ENCODE measurements around the gene PKIG.

The PKIG gene

DNA sequence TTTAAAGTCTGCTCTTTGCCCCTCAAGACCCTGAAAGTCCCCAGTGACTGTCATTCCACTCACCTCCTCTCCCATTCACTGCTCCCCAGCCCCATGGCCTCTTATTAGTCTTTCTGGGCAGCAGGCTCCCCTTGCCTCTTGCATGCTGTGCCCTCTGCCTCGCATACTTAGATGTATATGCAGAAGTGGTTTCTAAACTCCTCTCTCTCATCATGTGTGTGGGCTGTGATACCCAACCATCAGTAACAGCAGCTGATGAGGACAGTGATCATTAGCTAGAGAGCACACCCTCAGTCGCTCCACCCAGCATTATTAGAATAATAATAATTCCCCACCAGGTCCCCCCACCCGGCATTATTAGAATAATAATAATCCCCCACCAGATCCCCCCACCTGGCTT is 14.5 kb downstream of the PKIG start:
- no peak for DNase-seq (ENCODE audit: low spot score)

DNA sequence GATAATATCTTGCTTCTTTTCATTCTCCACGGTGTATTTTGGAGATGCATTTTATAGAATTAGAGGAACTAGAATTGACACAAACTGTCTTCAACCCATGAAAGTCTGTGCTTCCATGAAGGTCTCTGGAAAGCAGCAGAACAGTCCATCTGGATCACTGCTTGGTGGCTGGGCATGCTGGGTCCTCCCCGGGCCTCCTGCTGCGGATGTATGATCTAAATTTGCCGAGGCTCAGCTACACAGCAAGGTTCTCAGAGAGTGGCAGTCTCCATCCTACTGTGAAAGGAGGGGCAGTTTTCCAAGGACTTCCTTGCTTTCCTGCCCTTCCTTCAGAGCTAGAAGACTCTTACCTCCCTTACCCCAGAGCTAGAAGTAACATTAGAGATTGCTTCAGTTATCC is 15.1 kb downstream of the PKIG start:
- no peak for DNase-seq (ENCODE audit: low spot score)

DNA sequence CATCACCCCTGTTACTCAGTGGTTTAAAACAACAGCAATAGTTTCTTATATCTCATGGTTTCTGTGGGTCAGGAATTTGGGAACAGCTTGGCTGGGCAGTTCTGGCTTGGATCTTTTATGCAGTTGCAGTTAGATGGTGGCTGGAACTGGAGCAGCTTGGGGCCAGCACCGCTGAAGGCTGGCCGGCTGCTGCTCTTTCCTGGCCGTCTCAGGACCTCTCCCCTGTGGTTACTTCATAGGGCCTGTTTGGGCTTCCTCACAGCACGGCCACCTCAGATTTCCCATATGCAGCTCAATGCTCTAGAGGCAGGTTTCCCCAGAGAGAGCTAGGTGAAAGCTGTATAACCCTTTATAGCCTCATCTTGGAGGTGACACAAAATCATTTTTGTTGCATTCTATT is 15.6 kb downstream of the PKIG start:
- DNase-seq (ENCODE audit: low spot score) = no peak

DNA sequence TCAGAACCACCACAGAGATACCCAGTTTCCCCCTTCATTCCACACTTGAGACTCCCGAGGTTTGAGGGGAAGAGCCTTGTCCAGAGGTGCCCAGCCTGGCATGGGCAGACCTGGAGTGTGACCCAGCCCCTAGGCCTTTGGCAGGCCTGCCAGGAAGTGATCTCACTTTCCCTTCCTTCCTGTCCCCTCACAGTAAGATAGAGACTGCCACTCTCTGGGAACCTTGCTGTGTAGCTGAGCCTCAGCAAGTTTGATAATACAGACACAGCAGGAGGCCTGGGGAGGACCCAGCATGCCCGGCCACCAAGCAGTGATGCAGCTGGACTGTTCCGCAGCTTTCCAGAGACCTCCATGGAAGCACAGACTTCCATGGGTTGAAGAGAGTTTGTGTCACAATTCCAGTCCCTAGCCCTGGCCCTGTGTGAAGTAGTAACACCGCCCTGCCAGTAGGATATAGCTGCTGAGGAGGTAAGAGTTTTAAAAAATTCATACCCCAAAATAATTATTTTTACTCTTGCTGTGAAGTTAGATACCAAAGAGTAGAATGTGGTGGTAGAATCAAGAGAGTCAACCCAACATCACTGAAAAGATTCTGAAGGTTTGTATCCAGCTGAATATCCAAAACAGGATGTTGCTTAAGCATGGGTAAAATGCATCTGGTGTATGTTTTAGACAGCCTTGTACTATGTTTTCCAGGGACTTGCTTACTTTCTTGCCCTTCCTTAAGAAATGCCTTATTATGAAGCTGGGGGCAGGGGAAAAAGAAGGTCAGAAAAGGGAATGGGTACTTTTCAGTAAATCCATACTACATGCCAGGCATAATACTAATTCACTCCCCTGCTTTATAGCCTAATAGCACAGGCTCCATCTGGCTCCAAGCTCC is 16.3 kb downstream of the PKIG start:
- DNase-seq (ENCODE audit: low spot score) = no peak

- DNase-seq (ENCODE audit: low spot score) = no peak
Measured at GRCh38 chr20:44599715-44600114, 17.3 kb downstream of the PKIG start.

GRCh38 chr20:44600301-44600700 is 17.9 kb downstream of the PKIG start:
- no peak for DNase-seq (ENCODE audit: low spot score)

DNA sequence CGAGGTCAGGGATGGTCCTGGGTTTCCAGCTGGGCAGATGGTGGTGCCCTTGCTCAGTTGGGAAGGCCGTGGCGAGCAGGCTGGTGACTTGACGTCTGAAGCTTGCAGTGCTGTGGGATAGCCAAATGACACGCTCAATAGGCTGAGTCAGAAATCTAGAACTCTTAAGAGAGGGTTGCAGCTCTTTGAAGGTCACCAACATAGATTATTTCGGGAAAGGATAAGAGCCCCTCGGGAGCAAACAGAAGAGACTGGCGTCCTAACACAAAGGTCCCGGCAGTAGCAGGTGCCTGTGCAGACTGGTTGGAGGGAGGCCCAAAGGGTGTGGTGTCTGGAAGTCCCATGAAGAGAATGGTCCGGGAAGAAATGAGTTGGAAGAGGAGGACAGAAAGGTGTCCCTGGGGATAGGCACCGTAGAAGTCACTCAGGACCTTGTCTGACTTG is 18.4 kb downstream of the PKIG start:
- no peak for DNase-seq (ENCODE audit: low spot score)

DNA sequence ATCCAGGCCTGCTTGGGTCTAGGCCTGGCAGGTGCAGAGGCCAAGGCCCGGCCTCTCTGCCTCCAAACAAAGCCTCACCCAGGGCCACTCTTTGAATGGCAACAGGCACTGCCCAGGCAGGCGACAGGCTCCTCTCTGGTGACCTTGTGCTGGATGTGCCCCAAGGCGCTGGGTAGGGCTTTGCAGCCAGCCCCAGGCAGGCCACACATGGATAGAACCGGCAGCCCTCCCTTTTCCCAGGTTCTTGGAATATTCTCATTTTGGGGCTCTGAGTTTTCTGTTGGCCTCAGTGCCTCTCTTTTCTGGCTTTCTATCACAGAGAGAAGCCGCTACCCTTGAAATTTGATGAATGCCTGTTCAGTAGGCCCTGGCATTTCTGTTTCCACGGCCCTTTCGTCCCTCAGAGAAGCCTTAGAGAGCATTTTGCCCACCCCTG is 18.9 kb downstream of the PKIG start:
- no peak for DNase-seq (ENCODE audit: low spot score)

GRCh38 chr20:44601801-44602204 is 19.4 kb downstream of the PKIG start:
- no peak for DNase-seq (ENCODE audit: low spot score)

DNA sequence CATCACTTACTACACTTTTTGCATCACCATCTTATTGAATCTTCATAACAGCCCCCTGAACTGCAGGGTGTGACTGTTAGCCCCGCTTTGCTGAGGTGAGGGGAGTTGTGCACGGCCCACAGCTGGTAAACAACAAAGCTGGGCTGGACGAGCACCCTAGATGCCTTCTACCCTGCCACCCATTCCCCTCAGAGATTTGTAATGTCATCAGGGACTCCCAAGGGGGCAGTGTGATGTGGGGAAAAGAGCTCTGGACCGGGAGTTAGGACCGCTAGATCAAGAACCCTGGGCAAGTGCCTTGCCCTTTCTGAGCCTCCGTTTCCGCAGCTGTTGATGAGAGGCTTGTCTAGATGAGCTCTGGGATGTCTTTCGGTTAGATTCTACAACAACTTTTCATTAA is 20.9 kb downstream of the PKIG start:
- DNase-seq (ENCODE audit: low spot score) = no peak

- DNase-seq (ENCODE audit: low spot score) = no peak
Measured at GRCh38 chr20:44606725-44607441, 24.5 kb downstream of the PKIG start.

- no peak for DNase-seq (ENCODE audit: low spot score)
Measured at GRCh38 chr20:44609006-44609515, 26.7 kb downstream of the PKIG start.

- DNase-seq (ENCODE audit: low spot score) = peak; percentile 92
Measured at GRCh38 chr20:44609516-44610312, 27.3 kb downstream of the PKIG start.

DNA sequence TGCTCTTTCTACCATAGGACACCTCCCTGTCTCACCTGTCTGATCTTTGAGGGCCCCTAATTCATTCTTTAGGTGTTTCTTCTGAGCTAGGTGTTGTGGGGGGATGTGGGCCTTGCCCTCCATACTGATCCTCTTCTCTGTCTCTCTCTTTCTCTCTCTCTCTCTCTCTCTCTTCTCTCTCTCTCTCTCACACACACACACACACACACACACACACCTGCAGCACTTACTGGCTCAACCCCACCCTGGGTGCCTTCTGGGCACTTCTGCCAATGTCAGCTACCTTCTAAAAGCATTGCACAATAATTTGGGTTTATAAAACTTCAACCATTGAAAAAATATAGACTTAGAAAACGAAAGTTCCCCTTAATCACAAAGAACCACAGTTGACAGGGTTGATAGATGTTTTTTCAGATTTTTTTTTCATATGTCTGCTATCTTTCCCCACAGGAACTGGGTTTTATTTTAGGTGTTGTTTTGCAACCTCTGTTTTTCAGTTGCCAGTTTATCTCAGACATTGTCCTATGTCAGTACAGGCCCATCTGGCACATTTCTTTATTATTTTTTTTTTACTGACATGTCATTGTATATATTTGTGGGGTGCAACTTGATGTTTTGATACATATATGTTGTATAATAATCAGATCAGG is 28.1 kb downstream of the PKIG start:
- DNase-seq (ENCODE audit: low spot score) = no peak

- DNase-seq (ENCODE audit: low spot score) = no peak
Measured at GRCh38 chr20:44613575-44613974, 31.2 kb downstream of the PKIG start.

DNA sequence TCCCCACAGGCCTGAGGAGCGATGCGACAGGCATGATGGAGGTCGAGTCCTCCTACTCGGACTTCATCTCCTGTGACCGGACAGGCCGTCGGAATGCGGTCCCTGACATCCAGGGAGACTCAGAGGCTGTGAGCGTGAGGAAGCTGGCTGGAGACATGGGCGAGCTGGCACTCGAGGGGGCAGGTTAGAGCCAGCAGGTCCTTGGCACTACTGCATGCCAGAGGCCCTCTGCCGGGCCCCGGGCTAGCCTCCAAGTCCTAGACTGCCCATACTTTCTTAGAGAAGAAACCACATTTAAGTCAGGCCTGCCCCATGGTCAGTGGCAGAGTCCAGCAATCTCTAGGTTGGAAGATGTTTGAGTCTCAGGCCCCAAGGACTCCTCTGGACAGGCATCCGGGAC is 32.1 kb downstream of the PKIG start:
- DNase-seq (ENCODE audit: low spot score) = no peak

GRCh38 chr20:44615169-44615791 is 32.9 kb downstream of the PKIG start:
- DNase-seq (ENCODE audit: low spot score) = no peak

- no peak for DNase-seq (ENCODE audit: low spot score)
Measured at GRCh38 chr20:44615876-44616603, 33.7 kb downstream of the PKIG start.

DNA sequence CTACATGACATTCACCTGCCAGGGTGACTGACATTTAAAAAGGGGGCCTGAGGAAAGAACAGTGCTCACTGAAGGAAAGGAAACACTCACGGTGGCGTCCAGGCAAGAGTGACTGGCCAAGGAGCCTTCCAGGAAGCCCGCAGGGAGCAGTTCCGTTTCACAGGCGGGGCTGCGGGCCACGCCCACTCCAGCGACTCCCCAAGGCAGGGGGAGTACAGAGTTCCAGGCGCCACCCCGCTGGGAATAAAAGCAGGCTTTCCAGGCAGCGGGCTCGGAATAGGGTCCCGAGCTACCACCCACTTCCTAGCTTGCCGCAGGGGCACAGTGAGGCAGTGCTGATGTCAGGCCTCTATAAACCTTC is 34.2 kb downstream of the PKIG start:
- DNase-seq (ENCODE audit: low spot score) = no peak

- no peak for DNase-seq (ENCODE audit: low spot score)
Measured at GRCh38 chr20:44618318-44618731, 35.9 kb downstream of the PKIG start.

DNA sequence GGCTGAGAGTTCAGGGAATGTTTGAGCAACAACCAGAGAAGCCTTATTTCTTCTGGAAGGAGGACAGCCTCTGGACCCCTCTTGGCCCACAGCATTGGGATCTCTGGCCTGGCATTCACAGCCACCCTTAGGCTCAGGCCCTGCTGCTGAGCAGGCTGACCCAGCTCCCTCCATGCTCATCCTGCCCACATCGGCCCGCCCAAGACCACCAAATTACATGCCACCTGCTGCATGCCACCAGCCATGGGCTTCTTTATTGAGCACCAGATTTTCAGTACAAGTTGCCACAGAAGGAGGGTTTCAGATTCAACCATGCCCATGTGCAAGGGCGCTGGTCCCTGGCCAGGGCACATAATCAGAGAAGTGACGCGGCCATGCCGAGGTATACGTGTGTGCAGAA is 36.9 kb downstream of the PKIG start:
- DNase-seq (ENCODE audit: low spot score) = no peak
